ENCODE data around the gene OTOS.

Gene OTOS

GRCh38 chr2:240111253-240111652 is 29.2 kb downstream of the OTOS start:
- no peak for DNase-seq

GRCh38 chr2:240109386-240109785 is 31.1 kb downstream of the OTOS start:
- no peak for DNase-seq

- DNase-seq: no peak
Observed at GRCh38 chr2:240107477-240107796, 33.0 kb downstream of the OTOS start.

- DNase-seq: no peak
Observed at GRCh38 chr2:240106765-240107476, 33.5 kb downstream of the OTOS start.

GRCh38 chr2:240105982-240106381 is 34.5 kb downstream of the OTOS start:
- no peak for DNase-seq

- no peak for DNase-seq
Observed at GRCh38 chr2:240103136-240103535, 37.3 kb downstream of the OTOS start.

GRCh38 chr2:240098349-240098748 is 42.1 kb downstream of the OTOS start:
- no peak for DNase-seq

GRCh38 chr2:240095556-240096523 is 44.6 kb downstream of the OTOS start:
- no peak for DNase-seq

GRCh38 chr2:240089306-240089705 is 51.2 kb downstream of the OTOS start:
- no peak for DNase-seq
